Measurements from ENCODE around the gene VN1R5. TPM values are rescaled to one million over a fixed set of nuclear protein-coding genes. Genes with fewer than 3 reads are reported as not detected.

Gene VN1R5
- total RNA-seq, 1 experiment from 2014 or later = not detected

DNA sequence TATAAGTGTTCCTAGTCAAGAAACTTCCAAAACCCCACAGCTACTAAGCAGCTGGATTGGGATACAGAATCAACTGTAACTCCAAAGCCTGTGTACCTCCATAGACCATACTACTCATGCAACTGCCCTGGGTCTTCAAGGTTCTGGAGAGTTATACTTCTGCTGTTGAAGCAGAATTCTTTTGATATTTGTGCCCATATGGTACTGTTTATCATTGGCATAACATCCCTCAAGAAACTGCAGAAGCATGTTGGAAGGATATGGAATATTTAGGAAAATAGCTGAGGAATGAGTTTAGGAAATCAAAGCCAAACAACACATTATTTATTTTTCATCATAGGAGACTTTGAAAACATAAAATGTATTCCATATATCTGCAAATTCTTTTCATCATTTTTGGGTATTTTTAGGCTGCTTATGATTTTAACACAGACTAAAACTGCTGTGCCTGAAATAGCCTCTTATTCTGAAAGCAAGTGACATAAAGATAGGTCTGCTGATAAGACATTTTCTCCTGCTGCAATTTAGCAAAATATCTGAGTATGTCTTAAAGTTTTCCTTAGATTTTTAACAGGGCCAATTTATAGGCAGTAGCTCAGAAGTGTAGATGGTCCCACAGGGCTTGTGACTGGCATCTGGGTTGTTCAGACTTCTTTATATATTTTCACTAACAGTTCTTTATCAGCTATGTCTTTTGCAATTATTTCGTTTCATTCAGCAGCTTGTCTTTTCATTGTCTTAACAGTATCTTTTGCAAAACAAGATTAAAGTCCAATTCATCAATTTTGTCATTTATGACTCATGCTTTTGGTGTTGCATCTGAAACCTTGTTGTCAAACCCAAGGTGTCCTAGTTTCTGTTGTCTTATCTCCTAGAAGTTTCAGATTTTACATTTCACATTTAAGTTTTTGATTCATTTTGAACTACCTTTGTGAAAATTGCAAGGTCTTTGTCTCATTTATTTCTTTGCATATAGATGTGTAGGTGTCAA lies 43.0 kb upstream of the VN1R5 start:
- peaks cover 6 to 11% of the 10 kb centered on the region in 2 experiments; a peak in 3 of 4 replicates for H3K4me1 ChIP-seq (ENCODE audit: control insufficient read depth in 1 of 2, insufficient read depth in 2 of 2, low read length in 2 of 2)
- no peaks in the 10 kb centered on the region for H3K9me3 ChIP-seq (ENCODE audit: control insufficient read depth in 1 of 2, insufficient read depth in 1 of 2, low read depth in 1 of 2, low read length in 2 of 2)
- intact Hi-C loops (cut with micrococcal nuclease) = loop anchor here (5.0 kb wide), 1 partner anchor 119 kb away; the partner anchor contains the start of gene ZNF496
- ChIA-PET POLR2A (no interaction called here), RAD21 (ENCODE audit: low non-redundant PET in 1 of 2, low total read pairs in 2 of 2, uncharacterized antibody in 2 of 2, unreplicated experiment in 2 of 2) (no interaction called here), CTCF (no interaction called here)
- no peak overlapping the region for H3K9ac ChIP-seq (ENCODE audit: low read length)
- H3K4me3 ChIP-seq (replicated peaks in 1 of 2; ENCODE audit: low read depth in 1 of 2, low read length in 2 of 2) = no peak overlapping the region
- H3K27me3 ChIP-seq (ENCODE audit: insufficient read depth, low read length) = no peaks in the 10 kb centered on the region
- H3K9me2 ChIP-seq (ENCODE audit: insufficient read depth) = no peaks in the 10 kb centered on the region
- H3K36me3 ChIP-seq (ENCODE audit: control insufficient read depth in 1 of 2, insufficient read depth in 2 of 2, low read length in 2 of 2) = no peaks in the 10 kb centered on the region
- H4K20me1 ChIP-seq (ENCODE audit: insufficient read depth) = no peaks in the 10 kb centered on the region
- peaks cover 26% of the 10 kb centered on the region for H3K79me2 ChIP-seq (ENCODE audit: insufficient read depth, low read length)
- TF ChIP-seq ZFX (IDR thresholded peaks at IDR 0.05) = no peak
- no peak for TF ChIP-seq FOSL1 (IDR thresholded peaks at IDR 0.05; ENCODE audit: low read depth)
- no peak for TF ChIP-seq YY1 (IDR thresholded peaks at IDR 0.05; ENCODE audit: extremely low read depth, insufficient replicate concordance, low read depth, low read length)
- no peak for TF ChIP-seq RAD21 (IDR thresholded peaks at IDR 0.05; ENCODE audit: low read depth)
- no peak for TF ChIP-seq TCF7L2 (IDR thresholded peaks at IDR 0.05; ENCODE audit: borderline replicate concordance, extremely low read depth, insufficient read depth, insufficient read length)
- ATAC-seq (no peak), DNase-seq (ENCODE audit: low read depth, low spot score) (no peak)
- no TSS peak for BruUV-seq (replicated peaks)
- H3K27ac ChIP-seq (ENCODE audit: low read depth, low read length) = no peak overlapping the region
- no peak overlapping the region for H2AFZ ChIP-seq (ENCODE audit: low read depth, low read length, poor library complexity, severe bottlenecking)
- no peak overlapping the region for H3K4me2 ChIP-seq (ENCODE audit: low read length)

GRCh38 chr1:247216261-247216660 lies 39.6 kb upstream of the VN1R5 start:
- H3K27ac ChIP-seq (ENCODE audit: low read depth, low read length) = no peak overlapping the region
- RAD21 ChIA-PET (ENCODE audit: low non-redundant PET in 1 of 2, low total read pairs in 2 of 2, uncharacterized antibody in 2 of 2, unreplicated experiment in 2 of 2) = no interaction called here
- no peak for DNase-seq (ENCODE audit: low read depth, low spot score)
- H3K79me2 ChIP-seq (ENCODE audit: insufficient read depth, low read length) = no peaks in the 10 kb centered on the region
- no peak overlapping the region for H3K4me2 ChIP-seq (ENCODE audit: low read length)
- no TSS peak for BruUV-seq (replicated peaks)
- H3K4me3 ChIP-seq (replicated peaks in 1 of 2; ENCODE audit: low read depth in 1 of 2, low read length in 2 of 2) = no peak overlapping the region
- H3K27me3 ChIP-seq (ENCODE audit: insufficient read depth, low read length) = no peaks in the 10 kb centered on the region
- no peaks in the 10 kb centered on the region for H4K20me1 ChIP-seq (ENCODE audit: insufficient read depth)
- H2AFZ ChIP-seq (ENCODE audit: low read depth, low read length, poor library complexity, severe bottlenecking) = no peak overlapping the region
- no peak overlapping the region for H3K9ac ChIP-seq (ENCODE audit: low read length)
- H3K36me3 ChIP-seq (ENCODE audit: control insufficient read depth in 1 of 2, insufficient read depth in 2 of 2, low read length in 2 of 2) = no peaks in the 10 kb centered on the region
- intact Hi-C loops (cut with micrococcal nuclease) = no loop called here
- CTCF ChIA-PET = no interaction called here
- ATAC-seq = no peak
- POLR2A ChIA-PET = no interaction called here
- no peaks in the 10 kb centered on the region for H3K9me2 ChIP-seq (ENCODE audit: insufficient read depth)
- no peaks in the 10 kb centered on the region for H3K9me3 ChIP-seq (ENCODE audit: control insufficient read depth in 1 of 2, insufficient read depth in 1 of 2, low read depth in 1 of 2, low read length in 2 of 2)
- H3K4me1 ChIP-seq (ENCODE audit: control insufficient read depth in 1 of 2, insufficient read depth in 2 of 2, low read length in 2 of 2) = peaks cover 0 to under 1% of the 10 kb centered on the region in 2 experiments; a peak in 1 of 4 replicates
- TF ChIP-seq TCF7L2 (IDR thresholded peaks at IDR 0.05; ENCODE audit: borderline replicate concordance, extremely low read depth, insufficient read depth, insufficient read length) (no peak), SIN3A (IDR thresholded peaks at IDR 0.05; ENCODE audit: low read depth) (no peak), FOSL1 (IDR thresholded peaks at IDR 0.05; ENCODE audit: low read depth) (no peak), EGR1 (IDR thresholded peaks at IDR 0.05; ENCODE audit: low read depth) (no peak), ZBTB33 (IDR thresholded peaks at IDR 0.05; ENCODE audit: extremely low read depth, insufficient replicate concordance, low read length) (no peak), CEBPB (IDR thresholded peaks at IDR 0.05; ENCODE audit: low read depth) (no peak), RAD21 (IDR thresholded peaks at IDR 0.05; ENCODE audit: low read depth) (no peak), MAX (IDR thresholded peaks at IDR 0.05) (no peak), CBX3 (IDR thresholded peaks at IDR 0.05; ENCODE audit: low read depth) (no peak), CTCF (IDR thresholded peaks at IDR 0.05 in 2 of 3, conservative IDR thresholded peaks at IDR 0.05 in 1 of 3; ENCODE audit: borderline replicate concordance in 1 of 3, insufficient read depth in 1 of 3, low read depth in 2 of 3, low read length in 2 of 3) (no peak), ZFX (IDR thresholded peaks at IDR 0.05) (no peak), EZH2phosphoT487 (IDR thresholded peaks at IDR 0.05; ENCODE audit: borderline replicate concordance) (no peak), YY1 (IDR thresholded peaks at IDR 0.05; ENCODE audit: extremely low read depth, insufficient replicate concordance, low read depth, low read length) (no peak), ZNF274 (IDR thresholded peaks at IDR 0.05; ENCODE audit: low read depth, low read length) (no peak)
